Renal pelvis (tissue), 4 donors: ENCODE measurements around the gene APRT. TPM values are rescaled to one million over a fixed set of nuclear protein-coding genes. Genes with fewer than 3 reads are reported as not detected.
"Not testable (repeated sequence)": the region's sequence is repeated elsewhere in the genome, so short reads cannot be mapped to it uniquely, and the experiment has no call there.

Source experiments
- DNase-seq: peaks from one replicate; pipeline ENCODE4 v3.0.0-alpha.2; 2013
- polyA plus RNA-seq, 3 donors: library from polyadenylated mRNA; unstranded; fragments of 120-200 nt; gene quantifications; one replicate each; pipeline ENCODE4 v1.2.1, GENCODE V29; 2013; ENCODE audit not compliant: insufficient read length in 3 of 3

The APRT gene
- polyA plus RNA-seq, 3 donors: 106 to 129 (median 121) TPM

- no peak for DNase-seq
Measured at GRCh38 chr16:88827727-88828126, 16.0 kb upstream of the APRT start.

GRCh38 chr16:88826070-88826840 is 14.5 kb upstream of the APRT start:
- no peak for DNase-seq

GRCh38 chr16:88825146-88825545 is 13.4 kb upstream of the APRT start:
- DNase-seq: no peak

GRCh38 chr16:88824256-88825077 is 12.7 kb upstream of the APRT start:
- DNase-seq: no peak

- DNase-seq: not testable (repeated sequence)
Measured at GRCh38 chr16:88823646-88824045, 11.9 kb upstream of the APRT start.

GRCh38 chr16:88822281-88823040 is 10.7 kb upstream of the APRT start:
- no peak for DNase-seq

- no peak for DNase-seq
Measured at GRCh38 chr16:88821168-88821850, 9.6 kb upstream of the APRT start.

- DNase-seq: no peak
Measured at GRCh38 chr16:88820385-88821025, 8.8 kb upstream of the APRT start.

GRCh38 chr16:88819126-88819525 is 7.4 kb upstream of the APRT start:
- no peak for DNase-seq

GRCh38 chr16:88818575-88818874 is 6.8 kb upstream of the APRT start:
- no peak for DNase-seq

- no peak for DNase-seq
Measured at GRCh38 chr16:88817785-88818574, 6.3 kb upstream of the APRT start.

- DNase-seq: no peak
Measured at GRCh38 chr16:88816736-88817535, 5.2 kb upstream of the APRT start.

- DNase-seq: no peak
Measured at GRCh38 chr16:88815901-88816589, 4.3 kb upstream of the APRT start.

GRCh38 chr16:88815227-88815626 is 3.5 kb upstream of the APRT start:
- DNase-seq: no peak

GRCh38 chr16:88814144-88814502 is 2.4 kb upstream of the APRT start:
- DNase-seq: no peak

- no peak for DNase-seq
Measured at GRCh38 chr16:88813269-88814143, 1.8 kb upstream of the APRT start.

GRCh38 chr16:88812513-88813268 is 963 bp upstream of the APRT start:
- DNase-seq: no peak
